Uterus (tissue), 2 donors: ENCODE data around the gene EPN1.

ENCODE experiments used
- POLR2A ChIP-seq, 2 donors: fragments of 450-650 bp; IDR thresholded peaks; one replicate each; pipeline ENCODE4 v1.6.1; 2016; ENCODE audit warnings: antibody characterized with exemption in 2 of 2, mild to moderate bottlenecking in 1 of 2, moderate library complexity in 1 of 2
- TF ChIP-seq, protein P1 (sequence below), 4 experiments: fragments of 200-600 bp in 2 of 4; fragments of 450-650 bp in 2 of 4; sonication (generic) in 2 of 4; IDR thresholded peaks; one replicate each; pipeline ENCODE4 v1.5.1; 2016 to 2019; ENCODE audit warnings: antibody characterized with exemption in 4 of 4, mild to moderate bottlenecking in 2 of 4, moderate library complexity in 1 of 4

DNA sequence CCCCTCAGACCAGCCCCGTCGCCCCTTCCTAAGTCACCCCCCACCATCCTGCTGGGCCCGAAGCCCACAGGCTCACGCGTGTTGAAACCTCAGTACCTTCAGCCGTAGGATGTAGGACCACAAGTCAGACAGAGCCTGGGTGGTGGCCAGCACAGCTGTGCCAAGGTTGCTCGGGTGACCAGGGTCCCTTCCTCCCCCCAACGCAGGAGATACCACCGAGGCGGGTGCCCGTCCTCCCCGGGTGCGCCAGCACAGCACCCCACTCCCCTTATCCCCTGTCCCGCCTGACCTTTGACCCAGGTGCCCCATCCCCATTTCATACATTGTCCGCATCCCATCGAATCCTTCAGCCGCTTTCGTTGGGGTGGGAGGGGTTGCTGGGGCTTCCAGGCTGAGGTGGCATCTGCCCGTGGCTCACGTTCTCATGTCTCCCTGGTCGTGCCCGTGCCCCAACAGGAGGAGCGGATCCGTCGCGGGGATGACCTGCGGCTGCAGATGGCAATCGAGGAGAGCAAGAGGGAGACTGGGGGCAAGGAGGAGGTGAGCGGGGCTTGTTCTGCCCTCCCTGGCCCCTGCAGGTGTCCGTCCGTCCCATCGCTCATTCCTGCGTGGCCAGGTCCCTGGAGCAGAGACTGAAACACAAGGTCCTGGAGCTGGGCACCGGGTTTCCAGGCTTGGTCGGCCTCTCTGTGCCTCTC lies 14.5 kb downstream of the EPN1 start:
- TF ChIP-seq, protein P1, sequence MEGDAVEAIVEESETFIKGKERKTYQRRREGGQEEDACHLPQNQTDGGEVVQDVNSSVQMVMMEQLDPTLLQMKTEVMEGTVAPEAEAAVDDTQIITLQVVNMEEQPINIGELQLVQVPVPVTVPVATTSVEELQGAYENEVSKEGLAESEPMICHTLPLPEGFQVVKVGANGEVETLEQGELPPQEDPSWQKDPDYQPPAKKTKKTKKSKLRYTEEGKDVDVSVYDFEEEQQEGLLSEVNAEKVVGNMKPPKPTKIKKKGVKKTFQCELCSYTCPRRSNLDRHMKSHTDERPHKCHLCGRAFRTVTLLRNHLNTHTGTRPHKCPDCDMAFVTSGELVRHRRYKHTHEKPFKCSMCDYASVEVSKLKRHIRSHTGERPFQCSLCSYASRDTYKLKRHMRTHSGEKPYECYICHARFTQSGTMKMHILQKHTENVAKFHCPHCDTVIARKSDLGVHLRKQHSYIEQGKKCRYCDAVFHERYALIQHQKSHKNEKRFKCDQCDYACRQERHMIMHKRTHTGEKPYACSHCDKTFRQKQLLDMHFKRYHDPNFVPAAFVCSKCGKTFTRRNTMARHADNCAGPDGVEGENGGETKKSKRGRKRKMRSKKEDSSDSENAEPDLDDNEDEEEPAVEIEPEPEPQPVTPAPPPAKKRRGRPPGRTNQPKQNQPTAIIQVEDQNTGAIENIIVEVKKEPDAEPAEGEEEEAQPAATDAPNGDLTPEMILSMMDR (IDR thresholded peaks at IDR 0.05) = no peak
- TF ChIP-seq POLR2A (IDR thresholded peaks at IDR 0.05) = no peak
